GM21515 (cell line): ENCODE data around the gene MAT2B.

ENCODE experiments used
- ATAC-seq: cut with Tn5 transposase; IDR thresholded peaks from one replicate; pipeline ENCODE4 v1.9.1; 2021; ENCODE audit not compliant: unreplicated experiment

Gene MAT2B

DNA sequence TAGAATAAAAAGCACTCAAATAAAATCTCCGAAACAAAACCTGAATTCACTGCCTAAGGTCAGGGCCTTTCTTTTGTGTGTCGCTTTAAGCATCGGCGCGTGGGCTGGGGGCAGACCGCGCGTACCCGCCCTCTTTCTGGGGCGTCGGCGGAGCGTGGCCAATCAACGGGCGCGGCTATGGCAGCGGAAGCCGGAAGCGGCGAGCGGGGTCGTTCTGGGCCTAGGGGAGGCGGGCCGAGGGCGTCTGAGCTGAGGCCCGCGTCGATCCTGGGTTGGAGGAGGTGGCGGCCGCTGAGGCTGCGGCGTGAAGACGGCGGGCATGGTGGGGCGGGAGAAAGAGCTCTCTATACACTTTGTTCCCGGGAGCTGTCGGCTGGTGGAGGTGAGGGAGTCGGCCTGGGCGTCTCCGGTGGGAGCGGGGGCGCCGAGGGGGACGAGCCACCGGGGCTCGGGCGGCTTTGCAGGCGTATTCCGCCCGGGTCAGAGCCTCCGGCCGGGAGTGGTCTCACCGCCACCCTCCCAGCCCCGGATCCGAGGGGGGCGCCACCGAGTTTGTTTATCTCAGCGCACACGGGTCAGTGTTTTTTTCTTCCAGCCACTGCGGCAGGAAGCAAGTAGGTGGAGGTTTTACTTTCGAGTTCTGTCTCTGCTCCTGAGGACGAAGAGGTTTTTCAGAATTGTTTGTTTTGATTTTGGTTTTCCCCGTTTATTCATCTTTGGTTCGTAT, at the start of gene MAT2B:
TSS of gene MAT2B (plus strand) at position 252 of the 727 bp plus-strand sequence. CDS start at position 320, 68 bp downstream.
- ATAC-seq: peak; percentile 91

DNA sequence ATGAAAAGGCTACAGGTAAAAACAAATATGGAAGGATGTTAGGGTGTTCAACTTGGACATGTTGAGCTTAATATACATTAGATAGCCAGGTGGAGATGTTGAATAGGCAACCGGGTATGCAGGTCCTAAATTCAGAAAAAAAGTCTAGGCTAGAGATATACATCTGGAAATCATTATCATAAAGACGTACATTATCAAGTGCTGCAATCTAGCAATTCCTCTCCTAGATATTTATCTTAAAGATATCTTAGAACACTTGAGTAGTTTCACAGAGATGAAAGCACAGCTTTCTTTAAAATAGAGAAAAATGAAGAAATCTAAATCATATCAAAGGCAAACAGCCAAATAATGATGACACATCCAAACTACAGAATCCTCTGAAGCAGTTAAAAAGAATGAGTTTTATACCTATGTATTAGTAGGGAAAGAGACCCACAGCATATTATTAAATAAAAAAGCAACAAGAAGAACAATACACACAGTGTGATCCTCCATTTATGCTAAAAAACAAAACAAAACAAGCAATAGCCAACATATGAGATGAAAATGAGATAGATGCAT, 49.3 kb upstream of the MAT2B start:
- no peak for ATAC-seq

DNA sequence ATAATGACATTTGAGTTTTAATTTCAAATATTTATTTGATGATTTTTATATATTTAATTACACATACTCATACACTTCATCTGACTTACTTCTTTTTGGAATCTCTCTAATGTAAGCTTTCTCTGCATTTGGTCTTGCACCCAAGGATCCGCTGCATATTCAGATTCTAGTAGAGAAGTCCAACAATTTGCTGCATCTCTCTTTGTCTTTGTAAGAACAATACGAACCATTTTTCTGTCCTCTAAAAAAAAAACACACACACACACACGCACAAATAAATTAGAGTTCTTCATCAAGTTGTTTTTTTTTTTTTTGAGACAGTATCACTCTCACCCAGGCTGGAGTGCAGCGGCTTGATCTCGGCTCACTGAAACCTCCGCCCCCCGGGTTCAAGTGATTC, 48.6 kb upstream of the MAT2B start:
- ATAC-seq: no peak

DNA sequence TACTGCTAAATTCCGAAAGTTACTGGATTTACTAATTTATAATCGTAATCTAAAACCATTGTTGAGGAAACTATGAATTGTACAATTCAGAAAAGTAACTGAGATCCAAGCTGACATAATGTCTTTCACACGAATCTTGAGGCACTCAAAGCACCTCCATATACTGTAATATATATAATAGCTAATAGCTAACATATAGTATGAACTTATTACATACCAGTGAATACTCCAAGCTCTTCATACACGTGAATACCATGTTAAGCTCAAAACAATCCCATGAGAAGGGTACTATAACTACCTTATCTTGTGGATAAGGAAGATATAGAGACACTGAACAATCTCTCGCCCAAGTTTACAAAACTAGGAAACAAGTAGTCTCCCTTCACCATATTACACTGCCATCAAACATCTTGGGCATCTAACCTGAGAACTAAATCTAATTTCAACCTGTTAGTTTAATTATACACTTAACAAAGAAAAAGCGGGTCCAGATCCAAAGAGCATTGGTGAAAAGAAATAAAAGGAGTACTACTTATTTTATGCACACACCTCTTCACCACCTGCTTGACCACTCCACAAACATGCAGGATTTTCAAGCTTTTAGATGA, 46.5 kb upstream of the MAT2B start:
- ATAC-seq: no peak

DNA sequence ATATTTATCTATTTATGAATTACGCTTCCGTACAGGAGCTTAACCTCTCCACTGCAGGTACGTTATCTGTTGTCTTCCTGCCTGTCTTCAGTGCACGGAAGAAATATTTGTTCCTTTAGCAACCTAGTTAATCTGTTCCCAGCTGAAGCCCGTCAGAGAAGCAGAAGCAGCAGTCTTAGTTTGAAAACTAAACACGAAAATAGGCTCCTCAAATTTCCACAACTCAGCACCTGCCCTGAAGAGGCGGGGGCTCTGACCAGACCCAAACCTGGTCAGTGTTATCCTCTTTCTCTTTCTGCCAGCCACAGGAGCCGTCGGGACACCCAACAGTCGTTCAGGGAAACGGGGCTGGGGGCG, 46.0 kb upstream of the MAT2B start:
- ATAC-seq: peak; percentile 7

DNA sequence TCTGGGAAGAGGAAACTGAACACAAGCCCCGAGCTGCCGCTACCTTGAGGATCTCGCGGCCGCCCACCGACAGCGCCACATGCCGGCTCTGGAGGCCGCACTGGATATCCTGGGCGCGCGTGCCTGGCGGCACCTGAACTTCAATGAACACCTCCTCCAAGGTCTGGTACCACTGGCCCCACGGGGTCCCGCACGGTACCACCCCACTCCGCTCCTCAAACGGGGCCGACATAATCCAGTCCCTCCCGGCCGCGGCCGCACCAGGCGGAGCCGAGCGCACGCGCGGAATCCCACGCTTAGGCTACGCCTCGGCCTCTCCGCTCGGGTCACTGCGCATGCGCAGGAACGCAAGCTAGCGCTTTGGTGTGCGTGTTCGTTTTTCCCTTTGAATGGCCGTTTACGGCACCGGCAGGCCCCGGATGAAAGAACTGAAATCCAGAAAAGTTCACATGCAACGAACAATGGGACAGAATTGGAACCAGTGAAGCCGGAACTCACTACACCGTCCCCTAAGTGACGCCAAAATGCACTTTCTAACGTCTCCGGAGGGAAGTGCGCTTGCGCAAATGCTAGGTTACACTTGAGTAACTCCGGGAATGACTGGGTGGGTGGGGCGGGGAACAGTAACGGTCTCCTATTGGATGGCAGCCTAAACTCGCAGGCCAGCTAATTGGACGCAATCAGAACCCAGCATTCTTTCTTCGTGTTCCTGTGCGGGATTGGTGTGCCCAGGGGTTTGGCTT, 45.4 kb upstream of the MAT2B start, which contains the start of gene NUDCD2:
TSS of gene NUDCD2 (minus strand) at position 284 of the 743 bp plus-strand sequence. CDS start at position 232, 52 bp downstream.
- peak; percentile 75 for ATAC-seq

DNA sequence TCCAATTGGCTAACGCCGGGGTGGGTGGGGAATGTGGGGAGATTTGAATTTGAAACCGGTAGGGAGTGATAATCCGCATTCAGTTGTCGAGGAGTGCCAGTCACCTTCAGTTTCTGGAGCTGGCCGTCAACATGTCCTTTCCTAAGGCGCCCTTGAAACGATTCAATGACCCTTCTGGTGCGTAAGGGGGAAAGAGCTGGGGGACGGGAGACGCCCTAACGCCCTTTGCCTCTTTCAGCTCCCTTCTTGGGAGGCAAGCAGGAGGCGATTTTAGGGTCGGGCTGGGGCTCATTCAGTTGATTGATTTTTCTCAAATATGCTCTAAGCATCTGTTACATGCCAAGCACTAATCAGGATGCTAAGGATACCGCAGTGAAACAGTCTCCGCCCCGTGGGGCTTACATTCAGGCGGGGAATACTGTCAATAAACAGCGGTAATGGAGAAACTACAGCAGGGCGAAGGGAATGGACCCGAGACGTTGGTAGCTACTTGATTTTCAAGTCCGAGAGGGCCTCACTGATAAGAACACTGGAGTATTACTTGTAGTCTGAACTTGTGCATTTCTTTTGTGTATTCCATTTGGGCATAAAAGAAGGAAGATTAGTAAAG, 44.8 kb upstream of the MAT2B start, which contains the start of gene HMMR:
TSS of gene HMMR (plus strand) at position 71 of the 610 bp plus-strand sequence. CDS start at position 132, 61 bp downstream.
- ATAC-seq: peak; percentile 0

DNA sequence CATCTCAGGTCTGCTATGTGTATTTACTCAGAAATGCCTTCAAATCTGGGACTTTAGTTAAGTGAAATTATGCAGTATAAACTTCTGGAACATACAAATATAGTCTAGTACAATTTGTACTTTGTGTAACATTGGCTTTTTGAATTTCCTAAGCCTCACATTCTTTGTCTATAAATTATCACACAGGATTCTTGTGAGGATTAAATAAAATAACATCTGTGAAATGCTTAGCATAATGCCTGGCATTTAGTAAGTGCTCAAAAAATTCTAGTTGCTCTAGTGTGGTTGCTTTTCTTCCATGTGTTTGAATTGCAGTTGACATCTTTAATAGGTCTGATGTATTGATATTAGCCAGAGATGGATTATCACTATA, 42.4 kb upstream of the MAT2B start:
- ATAC-seq: no peak

DNA sequence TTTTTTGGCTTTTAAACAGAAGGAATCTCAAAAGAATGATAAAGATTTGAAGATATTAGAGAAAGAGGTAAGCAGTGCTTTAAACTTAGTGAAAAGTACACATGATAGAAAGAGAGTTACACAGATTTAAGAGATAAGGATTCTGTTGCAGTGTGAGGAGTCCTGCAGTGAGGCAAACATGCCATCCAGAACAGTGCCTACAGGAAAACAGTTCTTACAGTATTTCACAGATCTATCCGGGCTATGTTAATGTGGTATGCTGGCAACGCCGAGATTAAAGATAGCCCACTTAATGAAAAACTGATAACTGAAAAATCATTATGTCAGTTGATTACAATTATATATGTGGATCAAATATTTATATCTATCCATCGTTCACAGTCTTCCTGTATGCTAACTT, 37.7 kb upstream of the MAT2B start:
- ATAC-seq: no peak

DNA sequence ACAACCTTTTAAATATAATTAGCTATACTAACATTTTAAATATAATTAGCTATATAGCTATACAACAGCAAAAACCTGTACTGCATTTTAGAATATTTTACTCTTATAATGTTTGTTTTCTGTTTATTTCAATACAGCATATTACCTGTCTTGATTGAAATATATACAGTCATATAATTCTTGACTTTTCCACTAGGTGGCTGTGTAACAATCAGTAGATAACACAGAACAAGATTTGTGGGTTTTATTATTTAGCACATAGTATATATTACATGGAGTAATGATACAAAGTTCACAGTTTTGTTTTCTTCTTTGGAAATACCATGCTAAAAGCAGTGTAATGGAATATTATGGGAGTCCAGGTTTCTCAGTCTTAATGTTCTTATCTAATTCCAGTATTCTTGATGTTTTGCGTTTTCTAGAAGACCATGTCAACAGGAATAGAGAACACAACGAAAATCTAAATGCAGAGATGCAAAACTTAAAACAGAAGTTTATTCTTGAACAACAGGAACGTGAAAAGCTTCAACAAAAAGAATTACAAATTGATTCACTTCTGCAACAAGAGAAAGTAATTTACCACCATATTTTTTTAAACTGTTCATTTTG, 31.7 kb upstream of the MAT2B start:
- peak; percentile 84 for ATAC-seq

DNA sequence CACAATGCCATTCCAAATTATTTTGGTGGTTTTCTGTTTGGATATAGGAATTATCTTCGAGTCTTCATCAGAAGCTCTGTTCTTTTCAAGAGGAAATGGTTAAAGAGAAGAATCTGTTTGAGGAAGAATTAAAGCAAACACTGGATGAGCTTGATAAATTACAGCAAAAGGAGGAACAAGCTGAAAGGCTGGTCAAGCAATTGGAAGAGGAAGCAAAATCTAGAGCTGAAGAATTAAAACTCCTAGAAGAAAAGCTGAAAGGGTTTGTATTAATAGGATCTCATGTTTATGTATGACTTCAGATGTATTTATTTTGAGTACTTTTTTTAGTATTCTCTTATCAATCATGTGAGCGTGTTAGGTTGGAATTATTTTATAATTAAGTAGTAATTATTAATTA, 30.0 kb upstream of the MAT2B start:
- no peak for ATAC-seq

DNA sequence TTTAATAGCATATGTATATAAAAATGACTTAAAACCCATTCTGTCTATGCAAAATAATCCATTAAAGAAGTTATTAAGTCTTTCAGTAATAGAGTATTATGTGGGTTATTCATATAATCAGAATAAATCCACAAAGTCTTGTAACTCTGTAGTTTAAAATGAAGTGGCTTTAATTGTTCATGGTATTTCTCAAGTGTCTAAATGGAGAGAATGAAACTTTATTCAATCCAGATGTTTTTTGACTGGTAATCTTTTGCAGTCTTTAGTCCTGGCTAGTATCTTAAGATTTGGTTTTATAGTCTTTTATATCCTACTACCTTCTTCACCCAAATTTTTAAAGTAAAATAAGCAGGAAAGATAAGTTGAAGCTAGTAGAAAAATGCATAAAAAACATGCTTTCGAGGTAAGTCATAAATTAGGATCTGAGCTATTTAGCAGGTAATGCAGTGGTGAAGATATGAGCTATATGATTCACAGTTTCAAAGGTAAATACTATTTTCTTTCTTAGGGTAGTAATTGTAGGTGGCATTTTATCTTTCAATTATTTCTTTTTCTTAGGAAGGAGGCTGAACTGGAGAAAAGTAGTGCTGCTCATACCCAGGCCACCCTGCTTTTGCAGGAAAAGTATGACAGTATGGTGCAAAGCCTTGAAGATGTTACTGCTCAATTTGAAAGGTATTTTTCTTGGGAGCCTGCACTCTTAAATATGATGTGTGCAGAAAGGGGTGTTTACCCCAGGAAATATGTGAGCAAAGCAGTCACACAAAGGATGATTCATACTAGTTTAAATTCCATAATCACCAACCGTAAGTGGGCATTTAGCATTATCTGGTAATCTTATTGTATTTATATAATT, 27.1 kb upstream of the MAT2B start:
- no peak for ATAC-seq

DNA sequence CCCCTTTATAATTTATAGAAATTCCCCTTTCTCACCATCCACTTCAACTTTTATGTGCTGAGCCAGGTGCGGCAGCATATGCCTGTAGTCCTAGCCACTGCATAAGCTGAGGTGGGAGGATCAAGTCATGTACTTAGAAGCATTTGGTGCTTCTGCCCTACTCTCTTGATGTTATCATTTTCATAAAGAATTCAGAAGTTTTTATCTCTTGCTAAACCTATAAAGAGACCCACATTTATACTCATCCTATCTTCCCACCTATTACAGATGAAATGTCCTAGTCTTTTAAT, 26.5 kb upstream of the MAT2B start:
- ATAC-seq: no peak

DNA sequence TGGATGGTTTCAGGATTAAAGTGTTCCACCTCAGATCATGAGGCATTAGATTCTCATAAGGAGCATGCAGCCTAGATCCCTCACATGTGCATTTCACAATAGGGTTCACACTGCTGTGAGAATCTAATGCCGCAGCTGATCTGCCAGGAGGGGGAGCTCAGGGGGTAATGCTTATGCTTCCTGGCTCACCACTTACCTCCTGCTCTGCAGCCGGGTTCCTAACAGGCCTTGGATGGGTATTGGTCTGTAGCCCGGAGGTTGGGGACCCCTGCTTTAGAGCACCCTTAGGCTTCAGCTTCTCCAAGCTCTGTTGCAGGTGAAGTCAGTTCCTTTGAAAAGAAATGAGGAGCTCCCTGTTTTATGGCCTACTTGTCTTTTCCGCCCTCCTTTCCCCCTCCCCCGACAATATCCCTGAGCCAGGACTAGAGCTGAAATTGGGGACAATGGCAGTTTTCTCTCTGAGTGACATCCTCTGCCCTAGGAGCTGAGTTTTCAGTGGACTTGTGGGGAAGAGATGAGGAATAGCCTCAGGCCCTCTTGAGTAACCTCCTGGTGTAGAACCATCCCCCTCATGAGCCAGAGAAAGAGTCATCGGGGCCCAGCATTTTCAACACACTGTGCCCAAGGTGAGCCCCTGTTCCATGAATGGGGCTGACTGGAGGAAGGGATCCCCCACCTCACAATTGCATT, 16.2 kb upstream of the MAT2B start:
- ATAC-seq: no peak

DNA sequence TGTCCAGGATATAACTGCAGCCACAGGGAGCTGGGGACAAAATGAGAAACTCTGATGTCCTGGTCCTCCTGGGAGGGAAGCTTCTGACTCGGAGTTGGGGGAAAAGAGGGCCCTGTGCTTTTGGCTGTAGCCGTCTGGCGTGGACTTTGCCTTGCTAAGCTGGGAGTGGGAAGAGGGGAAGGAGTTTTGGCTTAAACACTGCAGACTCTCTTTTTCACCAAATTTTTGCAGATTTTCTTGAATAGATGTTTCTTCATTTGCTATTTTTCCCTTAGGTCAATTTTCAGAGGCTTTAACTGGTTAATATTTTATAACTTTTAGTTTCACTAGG, 15.7 kb upstream of the MAT2B start:
- no peak for ATAC-seq

DNA sequence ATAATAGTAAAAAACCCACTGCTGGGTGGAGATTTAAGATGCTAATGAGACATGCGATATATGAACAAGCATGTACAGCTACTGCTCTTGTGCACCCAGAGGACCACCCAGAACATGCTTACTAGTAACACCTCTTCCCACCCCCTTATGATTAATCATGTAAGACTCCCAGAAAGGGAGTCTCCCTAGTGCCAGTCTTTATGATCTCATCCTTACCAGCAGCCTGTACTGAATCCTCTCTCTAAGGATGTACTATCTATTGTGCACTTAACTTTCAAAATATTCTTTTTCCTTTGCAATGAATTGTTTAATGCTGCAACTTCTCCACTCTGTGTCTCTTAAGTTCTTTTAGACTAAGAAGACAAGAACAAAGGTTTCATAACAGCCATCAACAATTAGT, 9.1 kb upstream of the MAT2B start:
- no peak for ATAC-seq

DNA sequence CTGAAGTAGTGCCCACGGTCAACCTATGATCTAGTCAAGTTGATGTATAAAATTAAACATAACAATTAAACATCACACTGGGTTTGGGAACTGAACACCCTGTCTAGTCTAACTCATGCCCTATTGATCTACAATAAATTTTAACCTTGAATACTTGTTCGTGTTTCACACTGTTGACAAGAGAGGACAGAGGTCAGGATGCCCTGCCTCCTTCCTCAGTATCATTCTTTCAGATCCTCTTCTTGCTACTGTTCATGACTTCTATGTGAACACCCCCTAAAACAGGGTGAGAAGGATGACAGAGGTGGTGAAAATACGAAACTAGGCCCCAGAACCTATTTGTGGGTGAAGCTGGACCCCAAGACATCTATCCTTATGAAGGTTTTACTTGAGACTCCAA, 8.1 kb upstream of the MAT2B start:
- ATAC-seq: no peak

DNA sequence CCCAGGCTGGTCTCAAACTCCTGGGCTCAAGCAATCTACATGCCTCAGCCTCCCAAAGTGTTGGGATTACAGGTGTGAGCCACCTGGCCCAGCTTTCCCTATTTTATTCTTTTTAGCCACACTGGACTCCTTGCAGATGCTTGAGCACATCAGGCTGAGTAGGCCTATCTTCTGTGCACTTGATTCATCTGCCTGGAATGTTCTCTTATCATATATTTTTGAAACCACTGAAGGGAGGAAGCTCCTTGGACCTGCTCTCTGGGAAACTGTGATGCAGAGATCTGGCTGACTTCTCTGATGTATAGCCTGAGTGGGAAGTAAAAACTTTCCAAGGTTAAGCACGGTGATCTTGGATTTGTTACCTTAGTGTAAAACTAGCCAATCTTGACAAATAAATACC, 6.5 kb upstream of the MAT2B start:
- ATAC-seq: no peak

DNA sequence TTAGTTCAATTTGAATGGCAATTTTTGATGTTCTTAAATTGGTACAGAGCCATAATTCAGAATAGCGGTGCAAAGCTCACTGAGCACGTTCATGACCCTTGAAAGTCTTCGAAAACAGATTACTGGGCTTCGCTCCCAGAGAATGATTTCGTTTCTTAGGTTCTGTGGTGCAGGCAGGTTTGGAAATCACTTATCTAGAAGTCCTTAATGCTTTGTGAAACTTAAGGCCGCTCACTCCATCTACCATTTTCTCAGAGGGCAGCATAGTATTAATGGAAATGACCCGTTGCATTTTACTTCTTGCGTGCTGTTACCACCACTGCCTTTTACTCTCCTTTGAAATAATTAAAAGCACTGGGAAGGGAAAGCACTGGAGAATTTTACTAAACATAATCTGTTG, 2.9 kb upstream of the MAT2B start:
- no peak for ATAC-seq
